ENCODE measurements around the gene CAPSL.

DNA sequence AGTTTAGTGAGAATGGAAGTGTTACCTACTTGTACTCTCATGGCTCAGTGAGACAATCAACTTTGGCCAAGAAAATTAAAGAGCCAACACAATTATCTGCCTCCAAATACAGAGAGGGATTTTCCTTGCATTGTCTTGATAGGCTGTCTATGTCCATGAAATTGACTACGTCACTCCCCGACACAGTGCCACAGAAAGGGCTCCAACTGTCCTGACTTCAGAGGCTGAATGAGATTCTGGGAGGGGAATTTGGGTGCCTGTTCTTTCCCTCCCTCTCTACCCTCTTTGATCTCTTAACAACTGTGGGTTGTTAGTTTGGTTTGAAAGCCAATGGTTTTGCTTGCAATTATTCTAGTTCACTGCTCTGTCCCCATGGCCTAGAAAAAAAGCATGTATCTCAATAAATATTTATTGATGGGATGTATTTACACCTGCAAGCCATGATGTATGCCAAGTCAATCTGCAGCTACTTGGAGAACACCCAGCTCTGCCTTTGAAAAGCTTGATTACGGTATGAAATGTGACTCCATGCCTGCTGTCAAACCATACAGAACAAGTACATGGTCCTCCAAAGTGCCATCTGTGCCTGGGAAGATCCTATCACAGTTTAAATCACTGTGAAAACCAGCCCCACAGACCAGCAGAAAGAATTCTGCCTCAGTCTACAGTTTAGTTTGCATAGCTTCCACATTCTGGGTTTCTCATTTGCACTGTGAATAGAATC lies 37.3 kb downstream of the CAPSL start:
- TF ChIP-seq CREB1 (IDR thresholded peaks at IDR 0.05) (no peak), CREB1 (CRISPR knock-in tag; IDR thresholded peaks at IDR 0.05) (no peak), KLF13 (tag; IDR thresholded peaks at IDR 0.05; ENCODE audit: borderline replicate concordance, low read depth) (no peak), POLR2AphosphoS5 (IDR thresholded peaks at IDR 0.05; ENCODE audit: control insufficient read depth, insufficient read depth, low read depth, low read length) (no peak), ZC3H11A (IDR thresholded peaks at IDR 0.05; ENCODE audit: low read depth, low read length) (no peak), HDGF (IDR thresholded peaks at IDR 0.05) (no peak), RFX5 (IDR thresholded peaks at IDR 0.05; ENCODE audit: low read depth, low read length) (no peak), HDAC6 (IDR thresholded peaks at IDR 0.05; ENCODE audit: low read depth, low read length) (no peak), NCOR1 (IDR thresholded peaks at IDR 0.05) (no peak)
- TF ChIP-seq, protein P1, sequence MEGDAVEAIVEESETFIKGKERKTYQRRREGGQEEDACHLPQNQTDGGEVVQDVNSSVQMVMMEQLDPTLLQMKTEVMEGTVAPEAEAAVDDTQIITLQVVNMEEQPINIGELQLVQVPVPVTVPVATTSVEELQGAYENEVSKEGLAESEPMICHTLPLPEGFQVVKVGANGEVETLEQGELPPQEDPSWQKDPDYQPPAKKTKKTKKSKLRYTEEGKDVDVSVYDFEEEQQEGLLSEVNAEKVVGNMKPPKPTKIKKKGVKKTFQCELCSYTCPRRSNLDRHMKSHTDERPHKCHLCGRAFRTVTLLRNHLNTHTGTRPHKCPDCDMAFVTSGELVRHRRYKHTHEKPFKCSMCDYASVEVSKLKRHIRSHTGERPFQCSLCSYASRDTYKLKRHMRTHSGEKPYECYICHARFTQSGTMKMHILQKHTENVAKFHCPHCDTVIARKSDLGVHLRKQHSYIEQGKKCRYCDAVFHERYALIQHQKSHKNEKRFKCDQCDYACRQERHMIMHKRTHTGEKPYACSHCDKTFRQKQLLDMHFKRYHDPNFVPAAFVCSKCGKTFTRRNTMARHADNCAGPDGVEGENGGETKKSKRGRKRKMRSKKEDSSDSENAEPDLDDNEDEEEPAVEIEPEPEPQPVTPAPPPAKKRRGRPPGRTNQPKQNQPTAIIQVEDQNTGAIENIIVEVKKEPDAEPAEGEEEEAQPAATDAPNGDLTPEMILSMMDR (IDR thresholded peaks at IDR 0.05 in 2 of 3, conservative IDR thresholded peaks at IDR 0.05 in 1 of 3; ENCODE audit: insufficient read depth in 2 of 3, low read depth in 1 of 3, low read length in 3 of 3), result no peak
